GM19025 (cell line): ENCODE measurements around the gene DMWD.

Source experiments
- ATAC-seq: cut with Tn5 transposase; IDR thresholded peaks from one replicate; pipeline ENCODE4 v1.9.1; 2021; ENCODE audit warnings: mild to moderate bottlenecking, low read depth, moderate library complexity; ENCODE audit not compliant: unreplicated experiment

Gene DMWD

GRCh38 chr19:45790942-45791341 lies 1.7 kb downstream of the DMWD start:
- ATAC-seq: no peak

GRCh38 chr19:45789035-45789786 lies 3.4 kb downstream of the DMWD start:
- ATAC-seq: no peak

GRCh38 chr19:45786533-45786894 lies 6.1 kb downstream of the DMWD start:
- ATAC-seq: no peak

- ATAC-seq: no peak
Measured at GRCh38 chr19:45785781-45786532, 6.7 kb downstream of the DMWD start.

- ATAC-seq: no peak
Measured at GRCh38 chr19:45785097-45785496, 7.5 kb downstream of the DMWD start.

GRCh38 chr19:45784096-45784495 lies 8.5 kb downstream of the DMWD start:
- no peak for ATAC-seq

GRCh38 chr19:45782820-45783785 lies 9.5 kb downstream of the DMWD start:
- ATAC-seq: no peak

- ATAC-seq: no peak
Measured at GRCh38 chr19:45782162-45782691, 10.4 kb downstream of the DMWD start, which contains the start of gene DMPK. DMPK (minus strand) TSS chr19:45782490; CDS start chr19:45782352, 138 bp downstream.

GRCh38 chr19:45781214-45782161 lies 11.2 kb downstream of the DMWD start:
- no peak for ATAC-seq

GRCh38 chr19:45780448-45781213 lies 12.0 kb downstream of the DMWD start:
- no peak for ATAC-seq

GRCh38 chr19:45780146-45780447 lies 12.5 kb downstream of the DMWD start:
- no peak for ATAC-seq

GRCh38 chr19:45779231-45780145 lies 13.2 kb downstream of the DMWD start:
- ATAC-seq: peak; percentile 86

GRCh38 chr19:45778010-45778661 lies 14.5 kb downstream of the DMWD start:
- no peak for ATAC-seq

- no peak for ATAC-seq
Measured at GRCh38 chr19:45777395-45777961, 15.2 kb downstream of the DMWD start.

- ATAC-seq: no peak
Measured at GRCh38 chr19:45774765-45775164, 17.9 kb downstream of the DMWD start.

GRCh38 chr19:45773384-45773783 lies 19.3 kb downstream of the DMWD start:
- ATAC-seq: no peak

GRCh38 chr19:45772912-45773311 lies 19.7 kb downstream of the DMWD start:
- ATAC-seq: no peak
